ENCODE measurements around the gene TNKS1BP1.
"Not testable (repeated sequence)": the region's sequence is repeated elsewhere in the genome, so short reads cannot be mapped to it uniquely, and the experiment has no call there.

TNKS1BP1 gene

DNA sequence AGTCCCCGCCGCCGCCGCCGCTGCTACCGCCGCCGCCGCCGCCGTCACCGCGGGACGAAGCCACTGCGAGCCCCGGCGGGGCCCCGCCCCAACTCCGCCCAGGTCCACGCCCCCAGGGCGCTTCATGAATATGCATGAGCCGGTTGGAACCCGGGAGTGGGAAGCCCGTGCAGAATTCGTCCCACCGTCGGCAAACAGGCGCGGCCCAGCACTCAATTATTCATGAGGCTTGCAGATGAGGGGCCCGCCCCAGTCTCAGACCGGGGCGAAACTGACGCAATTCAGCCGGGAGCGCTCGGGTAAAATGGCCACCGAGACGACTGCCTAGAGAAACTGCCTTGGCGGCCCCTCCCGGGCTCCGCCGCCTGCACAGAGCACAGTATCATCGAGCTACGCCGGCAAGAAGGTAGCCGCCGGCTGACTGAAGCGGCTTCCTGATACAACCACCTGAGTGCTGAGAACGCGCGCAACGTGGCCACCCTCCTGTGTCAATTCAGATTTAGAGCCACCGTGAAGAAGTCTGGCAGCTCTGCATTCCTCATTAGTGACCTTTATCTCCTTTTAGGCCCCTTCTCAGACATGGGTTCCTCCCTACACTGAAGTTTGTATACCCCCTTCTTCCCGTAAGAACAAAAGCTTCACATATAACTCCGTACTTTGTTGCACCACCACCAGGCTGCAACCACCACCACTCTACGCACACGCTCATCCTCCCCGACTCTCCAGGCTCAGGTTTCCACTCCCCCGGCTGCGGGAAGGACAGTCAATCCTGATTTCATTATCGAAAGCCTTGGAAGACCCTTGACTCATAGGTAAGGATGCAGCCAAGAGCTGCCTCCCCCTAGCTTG is at the start of gene TNKS1BP1:
Gene TNKS1BP1, minus strand, starts transcription at position 67 of the 849 bp plus-strand sequence. CDS start 3,067 bp downstream, outside the sequence.
- DNase-seq (ENCODE audit: low read depth), result peak; percentile 98

- no peak for DNase-seq (ENCODE audit: low read depth)
Measured at GRCh38 chr11:57373146-57373545, 48.4 kb upstream of the TNKS1BP1 start.

GRCh38 chr11:57370941-57371340 is 46.2 kb upstream of the TNKS1BP1 start:
- DNase-seq (ENCODE audit: low read depth), result no peak

DNA sequence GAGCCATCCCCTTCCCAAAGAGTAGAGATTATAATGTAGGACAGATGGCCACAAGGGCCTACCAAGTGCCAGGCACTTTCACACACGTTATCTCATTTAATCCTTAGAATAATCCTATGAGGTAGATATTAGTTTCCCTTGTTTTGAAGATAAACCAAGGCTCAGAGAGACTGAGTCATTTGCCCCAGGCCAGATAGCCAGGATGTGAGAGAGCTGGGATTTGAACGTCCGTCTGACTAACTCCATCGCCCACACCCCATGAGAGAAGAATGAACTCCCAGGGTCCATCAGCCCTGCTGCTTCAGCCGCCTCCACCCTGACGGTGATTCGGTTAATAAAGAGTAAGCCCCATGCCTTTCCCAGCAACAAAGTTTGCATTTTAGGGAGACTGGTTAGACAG is 45.5 kb upstream of the TNKS1BP1 start:
- DNase-seq (ENCODE audit: low read depth), result peak; percentile 78

DNA sequence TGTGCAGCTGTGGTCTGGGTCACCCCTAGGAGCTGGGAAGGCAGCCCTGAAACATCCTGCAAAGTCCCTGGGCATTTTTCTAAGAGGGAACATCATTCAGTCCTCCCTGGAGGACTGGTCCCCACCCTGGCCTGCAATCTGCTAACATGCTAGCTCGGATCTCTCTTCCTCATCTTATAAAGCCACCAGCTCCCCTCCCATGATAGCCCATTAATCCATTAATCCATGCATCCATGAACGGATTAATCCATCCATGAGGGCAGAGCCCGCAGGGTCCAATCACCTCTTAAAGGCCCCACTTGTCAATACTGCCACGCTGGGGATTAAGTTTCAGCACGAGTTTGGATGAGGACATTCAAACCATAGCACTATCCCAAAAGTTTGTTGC is 44.1 kb upstream of the TNKS1BP1 start:
- no peak for DNase-seq (ENCODE audit: low read depth)

DNA sequence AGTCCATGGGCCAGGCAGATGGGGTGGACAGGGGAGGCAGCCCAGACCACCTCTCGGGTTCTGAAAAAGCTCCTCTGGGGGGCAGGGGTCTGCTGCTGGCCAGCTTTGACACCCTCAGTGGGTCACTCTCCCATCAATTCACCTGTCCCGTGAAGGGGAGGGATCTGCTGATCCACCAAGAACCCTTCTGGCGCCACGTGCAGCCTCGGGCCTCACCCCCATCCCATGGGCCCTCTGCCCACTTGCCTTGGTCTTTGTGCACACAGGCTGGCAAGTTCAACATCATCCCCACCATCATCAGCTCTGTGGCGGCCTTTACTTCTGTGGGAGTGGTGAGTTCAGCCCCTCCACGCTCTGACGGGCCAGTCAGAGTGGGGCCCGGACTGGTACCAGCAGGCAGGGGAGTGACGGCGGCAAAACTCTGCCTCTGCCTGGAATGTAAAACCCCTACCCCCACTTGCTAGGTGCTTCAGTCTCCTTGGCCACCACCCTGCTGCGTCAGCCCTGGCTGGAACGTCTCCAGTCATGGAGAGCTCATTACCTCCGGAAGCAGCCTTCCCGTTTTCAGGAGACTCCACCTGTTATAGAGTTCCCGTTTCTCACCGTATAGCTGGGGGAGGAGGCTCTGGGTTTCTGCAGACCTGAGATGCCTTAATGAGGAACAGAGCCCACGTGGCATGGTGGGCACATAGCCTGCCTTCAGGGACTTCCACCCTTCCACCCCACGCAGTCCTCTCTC is 43.5 kb upstream of the TNKS1BP1 start:
- no peak for DNase-seq (ENCODE audit: low read depth)

DNA sequence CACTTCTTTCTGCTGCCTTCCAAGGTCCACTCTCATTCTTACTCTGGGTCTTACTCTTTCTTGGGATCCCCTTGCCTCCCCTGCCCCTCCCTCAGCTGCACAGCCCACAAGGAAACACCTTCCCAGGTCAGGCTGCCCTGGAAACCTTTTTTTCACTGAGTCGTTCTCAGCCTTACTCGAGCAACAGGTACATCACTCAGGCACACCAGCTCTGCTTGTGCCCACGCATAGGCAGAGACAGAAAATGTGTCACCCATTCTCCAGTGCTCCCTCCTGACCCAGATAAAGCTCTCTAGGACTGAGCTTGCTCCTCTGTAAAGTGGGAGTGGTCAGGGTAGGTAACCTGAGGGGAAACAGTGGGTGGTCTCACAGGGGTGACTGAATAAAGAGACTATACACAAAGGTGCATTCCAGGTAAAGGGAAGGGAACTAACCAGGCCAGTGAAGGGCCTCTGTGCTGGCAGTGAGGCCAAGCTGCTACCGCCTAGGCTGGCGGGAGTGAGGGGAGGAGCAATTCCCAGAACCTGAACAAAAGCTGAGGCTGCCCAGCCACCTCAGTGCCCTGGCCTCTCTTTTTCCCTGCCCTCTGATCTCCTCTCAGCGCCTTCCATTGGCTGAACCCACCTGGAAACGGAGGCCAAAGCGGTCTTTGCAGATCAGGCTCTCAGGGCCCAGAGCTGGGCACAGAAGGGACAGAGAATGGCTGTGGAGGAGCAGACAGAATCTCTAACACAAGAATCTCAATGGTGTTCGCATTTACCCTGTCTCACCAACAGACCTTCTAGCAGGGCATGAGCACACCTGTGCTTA is 40.3 kb upstream of the TNKS1BP1 start:
- no peak for DNase-seq (ENCODE audit: low read depth)

DNA sequence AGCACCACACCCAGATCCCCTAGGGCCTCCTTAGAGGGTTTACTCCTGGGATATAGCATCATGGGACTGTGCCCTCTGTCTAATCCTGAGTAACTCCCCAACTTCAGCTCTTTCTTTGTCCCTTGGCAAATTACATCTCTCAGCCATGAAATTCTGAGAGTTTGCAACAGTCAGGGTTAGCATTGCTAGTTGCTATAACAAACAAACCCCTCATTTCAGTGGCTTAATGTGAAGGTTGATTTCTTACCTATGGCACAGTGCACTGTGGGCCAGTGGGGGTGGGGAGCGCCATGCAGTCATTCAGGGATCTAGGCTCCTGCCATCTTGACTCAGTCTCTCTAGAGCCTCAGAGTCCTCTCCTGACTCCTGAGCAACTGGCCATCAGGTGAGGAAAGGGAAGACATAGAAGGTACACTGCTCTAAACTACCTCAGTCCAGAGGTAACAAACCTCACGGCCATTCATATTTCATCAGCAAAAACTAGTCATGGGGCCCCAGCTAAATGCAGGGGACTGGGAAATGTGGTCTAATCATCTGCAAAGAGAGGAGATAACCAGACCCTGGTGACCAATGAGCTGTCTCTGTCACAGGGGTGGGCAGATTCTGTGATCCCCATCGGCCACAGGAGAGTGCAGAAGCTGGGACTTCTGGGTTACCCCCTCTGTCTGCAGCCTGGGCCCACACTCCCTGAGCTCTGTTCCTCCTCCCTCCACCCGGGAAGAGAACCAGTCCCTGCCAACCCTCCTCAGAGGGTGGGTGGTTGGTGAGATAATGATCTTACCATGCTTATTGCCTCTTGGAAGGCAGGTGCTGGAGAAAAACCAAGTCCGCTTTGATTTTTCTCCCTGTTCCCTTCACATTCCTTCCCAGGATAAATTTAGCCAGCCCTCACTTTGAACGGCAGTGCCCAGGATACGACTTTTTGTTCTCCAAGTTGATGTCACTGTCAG is 38.7 kb upstream of the TNKS1BP1 start:
- no peak for DNase-seq (ENCODE audit: low read depth)

GRCh38 chr11:57361926-57362325 is 37.2 kb upstream of the TNKS1BP1 start:
- DNase-seq (ENCODE audit: low read depth), result no peak

DNA sequence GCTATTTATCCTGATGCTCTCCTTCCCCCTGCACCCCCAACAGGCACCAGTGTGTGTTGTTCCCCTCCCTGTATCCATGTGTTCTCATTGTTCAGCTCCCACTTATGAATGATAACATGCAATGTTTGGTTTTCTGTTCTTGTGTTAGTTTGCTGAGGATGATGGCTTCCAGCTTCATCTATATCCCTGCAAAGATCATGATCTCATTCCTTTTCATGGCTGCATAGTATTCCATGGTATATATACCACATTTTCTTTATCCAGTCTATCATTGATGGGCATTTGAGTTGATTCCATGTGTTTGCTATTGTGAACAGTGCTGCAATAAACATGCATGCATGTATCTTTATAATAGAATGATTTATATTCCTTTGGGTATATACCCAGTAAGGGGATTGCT is 36.7 kb upstream of the TNKS1BP1 start:
- not testable (repeated sequence) for DNase-seq (ENCODE audit: low read depth)

GRCh38 chr11:57360991-57361390 is 36.2 kb upstream of the TNKS1BP1 start:
- DNase-seq (ENCODE audit: low read depth), result no peak

- no peak for DNase-seq (ENCODE audit: low read depth)
Measured at GRCh38 chr11:57359896-57360690, 35.3 kb upstream of the TNKS1BP1 start.

DNA sequence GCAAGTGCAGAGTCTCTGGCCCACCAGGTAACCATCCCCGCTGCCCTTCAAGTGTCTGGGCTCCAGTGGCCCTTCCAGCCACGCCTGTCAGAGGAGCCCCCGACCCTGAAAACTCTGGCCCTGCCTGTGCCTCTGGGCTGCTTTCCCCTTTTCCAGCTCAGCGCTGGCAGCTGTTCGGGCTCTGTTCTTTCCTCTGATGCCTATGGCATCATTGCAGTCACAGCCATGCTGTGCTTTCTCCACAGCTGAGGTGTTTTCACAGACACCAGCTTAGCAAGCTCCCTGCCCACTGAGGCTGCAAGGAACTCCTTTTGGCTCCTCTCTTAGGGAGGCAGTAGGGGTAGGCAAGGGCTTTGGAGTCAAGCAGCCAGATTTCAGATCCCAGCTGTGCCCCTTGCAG is 34.6 kb upstream of the TNKS1BP1 start:
- no peak for DNase-seq (ENCODE audit: low read depth)

DNA sequence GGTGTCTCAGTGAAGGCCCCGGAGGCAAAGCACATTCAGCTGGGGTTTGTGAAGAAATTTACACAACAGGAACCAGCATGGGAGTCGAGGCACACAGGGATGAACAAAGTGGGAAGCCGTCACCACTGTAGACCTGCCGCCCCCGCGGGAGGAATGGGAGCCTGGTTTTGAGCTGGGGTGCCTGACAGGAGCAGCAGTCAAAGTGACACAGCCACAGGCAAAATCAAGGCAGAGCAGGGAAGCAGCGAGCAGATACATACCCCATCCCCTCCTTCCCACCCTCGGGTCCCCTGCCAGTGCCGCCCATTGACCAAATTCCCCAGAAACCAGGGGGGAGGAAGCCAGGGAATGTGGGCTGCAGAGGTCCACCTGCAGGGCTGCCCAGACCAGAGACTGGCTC is 34.2 kb upstream of the TNKS1BP1 start:
- no peak for DNase-seq (ENCODE audit: low read depth)

- DNase-seq (ENCODE audit: low read depth), result peak; percentile 42
Measured at GRCh38 chr11:57358543-57358961, 33.8 kb upstream of the TNKS1BP1 start.

- peak; percentile 10 for DNase-seq (ENCODE audit: low read depth)
Measured at GRCh38 chr11:57357856-57358255, 33.1 kb upstream of the TNKS1BP1 start.

- no peak for DNase-seq (ENCODE audit: low read depth)
Measured at GRCh38 chr11:57357310-57357709, 32.6 kb upstream of the TNKS1BP1 start.

DNA sequence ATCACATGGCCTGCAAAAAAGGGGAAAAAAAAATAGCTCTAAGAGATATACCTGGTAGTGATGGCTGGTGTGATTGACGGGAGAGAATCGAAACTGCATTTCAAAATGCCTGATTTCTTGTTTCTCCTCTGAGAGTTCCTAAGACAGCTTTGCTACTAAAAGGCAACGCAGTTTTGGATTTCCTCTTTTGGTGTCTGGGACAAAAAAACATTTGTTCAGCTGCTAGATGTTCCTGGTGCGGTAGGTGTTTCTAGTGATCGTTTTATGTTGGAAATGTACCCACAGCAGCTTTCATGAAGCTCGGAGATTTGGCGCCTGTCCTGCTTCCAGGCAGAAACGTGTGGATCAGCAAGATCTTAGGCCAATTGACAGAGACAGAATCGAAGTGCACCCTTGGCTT is 31.5 kb upstream of the TNKS1BP1 start:
- DNase-seq (ENCODE audit: low read depth), result no peak

DNA sequence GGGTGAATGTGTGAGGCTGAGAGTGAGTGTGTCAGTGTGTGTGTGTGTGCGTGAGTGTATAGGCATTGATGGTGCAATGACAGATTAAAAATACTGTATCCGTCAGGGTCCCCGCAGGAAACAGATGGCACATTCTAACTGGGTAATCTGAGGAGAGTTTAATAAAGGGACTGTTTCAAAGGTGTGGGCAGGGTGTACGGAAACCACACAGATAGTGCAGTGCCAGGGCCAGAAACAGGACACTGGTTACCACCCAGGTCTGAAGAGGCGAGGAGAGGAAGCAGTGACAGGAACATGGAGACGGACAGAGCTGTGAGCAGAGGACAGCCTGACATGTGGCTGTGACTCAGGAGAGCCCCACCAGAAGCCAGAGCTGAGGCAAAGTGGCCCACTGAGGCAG is 29.9 kb upstream of the TNKS1BP1 start:
- no peak for DNase-seq (ENCODE audit: low read depth)

GRCh38 chr11:57353852-57354251 is 29.1 kb upstream of the TNKS1BP1 start:
- no peak for DNase-seq (ENCODE audit: low read depth)
